ENCODE results near the gene CARD10. TPM values are rescaled to one million over a fixed set of nuclear protein-coding genes. Genes with fewer than 3 reads are reported as not detected.

Gene CARD10
- total RNA-seq, 4 donors from 2014 or later = 2.6 to 5.7 (median 4.4) TPM

DNA sequence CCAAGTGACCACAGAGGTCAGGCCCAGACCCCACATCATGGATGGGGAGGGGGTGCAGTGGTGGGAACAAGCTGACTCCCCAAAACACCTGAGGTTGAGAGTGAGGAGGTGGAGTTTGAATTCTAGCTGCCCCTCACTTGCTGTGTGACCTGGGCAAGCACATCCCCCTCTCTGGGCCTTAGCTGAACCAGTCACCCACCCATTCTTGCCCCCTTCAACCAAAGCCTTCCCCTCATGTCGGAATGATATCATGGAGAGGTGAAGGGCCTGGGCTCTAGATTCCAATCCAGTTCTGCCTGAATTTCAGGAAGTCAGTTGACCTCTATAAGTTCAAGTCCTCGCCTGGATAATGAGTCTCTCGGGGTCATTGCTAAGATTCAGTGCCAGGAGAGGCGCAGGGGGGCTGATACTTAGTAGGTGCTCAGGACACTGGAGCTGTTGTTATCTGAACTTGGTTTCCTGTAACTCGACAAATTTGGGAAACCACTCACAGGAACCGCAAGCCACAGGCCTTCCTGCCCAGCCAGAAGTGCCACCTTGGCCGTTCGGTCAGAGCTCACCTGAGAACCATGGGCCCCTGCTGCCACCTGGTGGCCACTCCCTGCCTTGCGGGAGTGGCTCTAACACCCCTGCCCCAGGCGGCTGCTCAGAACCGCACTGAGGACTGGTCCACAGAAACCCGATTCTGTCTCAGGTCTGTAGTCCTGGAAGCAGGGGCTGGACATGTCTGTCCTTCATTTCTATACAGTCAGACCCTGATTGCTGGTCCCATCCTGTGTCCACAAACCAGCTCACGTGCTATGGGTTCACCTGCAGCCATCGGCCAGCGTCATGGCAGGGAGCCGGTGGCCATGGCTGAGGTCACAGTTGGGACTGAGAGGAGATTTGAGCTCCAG is 47.9 kb upstream of the CARD10 start:
- in situ Hi-C loops (cut with MboI; ENCODE audit: low sequenced_read_pairs in 4 of 4) (no loop called here), intact Hi-C loops (cut with DNase I; ENCODE audit: low total_unique reads) (loop anchor here (1.0 kb wide), 1 partner anchor 28 kb away; no protein-coding TSS in a partner anchor)
- peak overlapping the region; percentile 34 to 83 (median 52) for H3K27ac ChIP-seq
- peaks cover 3 to 17% (median 13%) of the 10 kb centered on the region in 3 donors for H3K27me3 ChIP-seq
- DNase-seq (peak; percentile 41 to 61), ATAC-seq (peak; percentile 73 to 75)
- no peaks in the 10 kb centered on the region for H3K36me3 ChIP-seq
- H3K9me3 ChIP-seq = no peaks in the 10 kb centered on the region
- H3K4me3 ChIP-seq = no peak overlapping the region
- H3K4me1 ChIP-seq = peaks cover 14 to 20% of the 10 kb centered on the region in 2 donors
- TF ChIP-seq CTCF (IDR thresholded peaks at IDR 0.05 in 4 of 5, conservative IDR thresholded peaks at IDR 0.05 in 1 of 5) (peak; percentile 90 to 97 (median 93)), POLR2A (IDR thresholded peaks at IDR 0.05) (no peak)

- Histone ChIP-seq H3K4me3 (no peak overlapping the region), H3K9me3 (no peaks in the 10 kb centered on the region), H3K27ac (peak overlapping the region; percentile 34 to 83 (median 52)), H3K4me1 (peaks cover 22% of the 10 kb centered on the region in 2 donors), H3K36me3 (no peaks in the 10 kb centered on the region), H3K27me3 (peaks cover 7 to 25% (median 21%) of the 10 kb centered on the region in 3 donors)
- DNase-seq (no peak), ATAC-seq (no peak)
- no peak for TF ChIP-seq POLR2A (IDR thresholded peaks at IDR 0.05)
- TF ChIP-seq CTCF (IDR thresholded peaks at IDR 0.05 in 4 of 5, conservative IDR thresholded peaks at IDR 0.05 in 1 of 5) = no peak
- intact Hi-C loops (cut with DNase I; ENCODE audit: low total_unique reads) (no loop called here), in situ Hi-C loops (cut with MboI; ENCODE audit: low sequenced_read_pairs in 4 of 4) (no loop called here)
These were observed 47.2 kb upstream of the CARD10 start for GRCh38 chr22:37566329-37566837.

GRCh38 chr22:37565830-37566229 is 46.6 kb upstream of the CARD10 start:
- peaks cover 22 to 25% of the 10 kb centered on the region in 2 donors for H3K4me1 ChIP-seq
- no peaks in the 10 kb centered on the region for H3K9me3 ChIP-seq
- peaks cover 13 to 30% (median 26%) of the 10 kb centered on the region in 3 donors for H3K27me3 ChIP-seq
- TF ChIP-seq CTCF (IDR thresholded peaks at IDR 0.05 in 4 of 5, conservative IDR thresholded peaks at IDR 0.05 in 1 of 5) = no peak
- TF ChIP-seq POLR2A (IDR thresholded peaks at IDR 0.05) = no peak
- peak overlapping the region; percentile 34 to 83 (median 52) for H3K27ac ChIP-seq
- H3K36me3 ChIP-seq = no peaks in the 10 kb centered on the region
- no peak for DNase-seq
- ATAC-seq = no peak
- no peak overlapping the region for H3K4me3 ChIP-seq
- intact Hi-C loops (cut with DNase I; ENCODE audit: low total_unique reads) (no loop called here), in situ Hi-C loops (cut with MboI; ENCODE audit: low sequenced_read_pairs in 4 of 4) (no loop called here)

GRCh38 chr22:37564111-37564711 is 45.0 kb upstream of the CARD10 start:
- Histone ChIP-seq H3K4me1 (peaks cover 22 to 25% of the 10 kb centered on the region in 2 donors), H3K4me3 (no peak overlapping the region), H3K27me3 (peaks cover 17 to 33% (median 29%) of the 10 kb centered on the region in 3 donors), H3K9me3 (no peaks in the 10 kb centered on the region), H3K36me3 (no peaks in the 10 kb centered on the region), H3K27ac (peak overlapping the region; percentile 83 to 91 (median 86))
- no peak for ATAC-seq
- intact Hi-C loops (cut with DNase I; ENCODE audit: low total_unique reads) (no loop called here), in situ Hi-C loops (cut with MboI; ENCODE audit: low sequenced_read_pairs in 4 of 4) (no loop called here)
- no peak for TF ChIP-seq POLR2A (IDR thresholded peaks at IDR 0.05)
- no peak for TF ChIP-seq CTCF (IDR thresholded peaks at IDR 0.05 in 4 of 5, conservative IDR thresholded peaks at IDR 0.05 in 1 of 5)
- no peak for DNase-seq
